SK-N-SH treated with all-trans-retinoic acid at 6 μM for 48 hours (cell line): Measurements from ENCODE around the gene CDC14B.

Experiments used
- ARNTL ChIP-seq: fragments of 450-650 bp; formaldehyde crosslinking; IDR thresholded peaks from 2 replicates; pipeline ENCODE4 v1.5.0; 2020; ENCODE audit warnings: low read depth, mild to moderate bottlenecking, moderate library complexity, borderline replicate concordance
- OSR1 ChIP-seq: fragments of 250-450 bp; sonication (Bioruptor Pico); IDR thresholded peaks from 2 replicates; pipeline ENCODE4 v1.8.0; 2022; ENCODE audit warnings: moderate library complexity, mild to moderate bottlenecking, inconsistent platforms
- ZNF8 ChIP-seq: fragments of 450-650 bp; formaldehyde crosslinking; IDR thresholded peaks from 2 replicates; pipeline ENCODE4 v1.5.0; 2020; ENCODE audit warnings: mild to moderate bottlenecking, moderate library complexity
- TF ChIP-seq, protein P1 (sequence below): fragments of 250-450 bp; sonication (Bioruptor Pico); IDR thresholded peaks from 2 replicates; pipeline ENCODE4 v1.5.1; 2020; ENCODE audit warnings: low read depth, mild to moderate bottlenecking, moderate library complexity
- TF ChIP-seq, protein P2 (sequence below): fragments of 250-450 bp; sonication (Bioruptor Pico); IDR thresholded peaks from 2 replicates; pipeline ENCODE4 v1.5.1; 2021; ENCODE audit warnings: mild to moderate bottlenecking, moderate library complexity

DNA sequence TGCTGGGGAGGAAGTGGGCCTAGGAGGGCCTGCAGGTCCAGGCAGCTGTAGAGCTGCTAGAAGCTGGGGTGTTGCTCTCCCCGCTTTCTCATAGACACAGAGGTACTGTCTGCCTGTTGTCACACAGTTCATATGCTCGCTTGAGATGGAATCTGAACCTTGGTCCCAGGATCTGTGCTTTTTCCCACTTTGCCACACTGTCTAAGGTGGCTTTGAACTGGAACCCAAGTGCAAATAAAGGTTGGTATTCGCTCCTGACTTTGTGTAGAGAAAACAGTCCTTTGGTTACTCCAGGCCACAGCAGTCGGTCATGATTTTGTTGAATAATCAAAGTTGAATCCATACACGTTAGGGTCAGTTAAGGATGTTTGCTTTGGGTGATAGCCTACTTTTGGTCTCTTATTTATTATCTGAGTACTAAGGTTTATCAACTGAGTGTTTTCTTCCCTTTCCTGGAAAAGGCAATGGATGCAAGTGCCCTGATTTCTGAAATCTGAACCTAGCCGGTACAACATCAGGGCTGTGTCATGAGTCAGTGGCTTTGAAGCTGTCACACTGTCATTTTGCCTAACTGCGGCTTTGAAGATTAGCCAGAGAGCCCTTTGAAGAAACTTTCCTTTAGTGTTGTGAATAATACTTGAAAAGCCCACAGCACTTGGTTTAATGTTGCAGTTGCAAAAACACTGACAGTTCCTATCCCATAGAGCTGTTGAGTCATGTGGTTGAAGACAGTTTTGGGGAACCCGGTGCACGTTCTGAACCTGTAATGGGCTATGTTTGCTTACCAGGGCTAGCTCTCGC, 128.4 kb downstream of the CDC14B start:
- no peak for TF ChIP-seq ZNF8
- TF ChIP-seq, protein P1, sequence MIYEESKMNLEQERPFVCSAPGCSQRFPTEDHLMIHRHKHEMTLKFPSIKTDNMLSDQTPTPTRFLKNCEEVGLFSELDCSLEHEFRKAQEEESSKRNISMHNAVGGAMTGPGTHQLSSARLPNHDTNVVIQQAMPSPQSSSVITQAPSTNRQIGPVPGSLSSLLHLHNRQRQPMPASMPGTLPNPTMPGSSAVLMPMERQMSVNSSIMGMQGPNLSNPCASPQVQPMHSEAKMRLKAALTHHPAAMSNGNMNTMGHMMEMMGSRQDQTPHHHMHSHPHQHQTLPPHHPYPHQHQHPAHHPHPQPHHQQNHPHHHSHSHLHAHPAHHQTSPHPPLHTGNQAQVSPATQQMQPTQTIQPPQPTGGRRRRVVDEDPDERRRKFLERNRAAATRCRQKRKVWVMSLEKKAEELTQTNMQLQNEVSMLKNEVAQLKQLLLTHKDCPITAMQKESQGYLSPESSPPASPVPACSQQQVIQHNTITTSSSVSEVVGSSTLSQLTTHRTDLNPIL (CRISPR knock-in tag), result no peak
- no peak for TF ChIP-seq ARNTL (CRISPR knock-in tag)
- TF ChIP-seq, protein P2, sequence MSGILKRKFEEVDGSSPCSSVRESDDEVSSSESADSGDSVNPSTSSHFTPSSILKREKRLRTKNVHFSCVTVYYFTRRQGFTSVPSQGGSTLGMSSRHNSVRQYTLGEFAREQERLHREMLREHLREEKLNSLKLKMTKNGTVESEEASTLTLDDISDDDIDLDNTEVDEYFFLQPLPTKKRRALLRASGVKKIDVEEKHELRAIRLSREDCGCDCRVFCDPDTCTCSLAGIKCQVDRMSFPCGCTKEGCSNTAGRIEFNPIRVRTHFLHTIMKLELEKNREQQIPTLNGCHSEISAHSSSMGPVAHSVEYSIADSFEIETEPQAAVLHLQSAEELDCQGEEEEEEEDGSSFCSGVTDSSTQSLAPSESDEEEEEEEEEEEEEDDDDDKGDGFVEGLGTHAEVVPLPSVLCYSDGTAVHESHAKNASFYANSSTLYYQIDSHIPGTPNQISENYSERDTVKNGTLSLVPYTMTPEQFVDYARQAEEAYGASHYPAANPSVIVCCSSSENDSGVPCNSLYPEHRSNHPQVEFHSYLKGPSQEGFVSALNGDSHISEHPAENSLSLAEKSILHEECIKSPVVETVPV, result no peak
- TF ChIP-seq OSR1 (CRISPR knock-in tag), result no peak
